MG63 (cell line): ENCODE results near the gene NTM. TPM values are rescaled to one million over a fixed set of nuclear protein-coding genes. Genes with fewer than 3 reads are reported as not detected.

Source experiments
- DNase-seq: peaks from one replicate; pipeline ENCODE4 v3.0.0-alpha.2; 2020
- H3K27me3 ChIP-seq: fragments of 250-450 bp; sonication (Bioruptor Pico); 2 replicates; pipeline ENCODE4 v1.5.1; 2020; ENCODE audit warnings: mild to moderate bottlenecking, moderate library complexity
- H3K36me3 ChIP-seq: fragments of 250-450 bp; sonication (Bioruptor Pico); 2 replicates; pipeline ENCODE4 v1.5.1; 2020; ENCODE audit warnings: mild to moderate bottlenecking, moderate library complexity
- H3K4me3 ChIP-seq: fragments of 250-450 bp; sonication (Bioruptor Pico); 2 replicates; pipeline ENCODE4 v1.5.1; 2020; ENCODE audit warnings: mild to moderate bottlenecking, moderate library complexity
- H3K9me3 ChIP-seq: fragments of 250-450 bp; sonication (Bioruptor Pico); 2 replicates; pipeline ENCODE4 v1.5.1; 2020; ENCODE audit warnings: mild to moderate bottlenecking, moderate library complexity
- total RNA-seq: library from RNA; depleted of rRNA; stranded (reverse); fragments of >200 nt; shearing (Covaris generic); gene quantifications from 2 replicates; pipeline ENCODE4 v1.2.3, GENCODE V29; 2014; ENCODE audit warnings: low replicate concordance

NTM gene
- total RNA-seq, 1 experiment from 2014 or later, result 4.0 TPM

- peak; percentile 25 for DNase-seq
- H3K36me3 ChIP-seq, result no peaks in the 10 kb centered on the region
- H3K4me3 ChIP-seq, result no peak overlapping the region
- H3K9me3 ChIP-seq, result no peaks in the 10 kb centered on the region
- H3K27me3 ChIP-seq, result no peaks in the 10 kb centered on the region
Observed at GRCh38 chr11:131889146-131889577, 518.7 kb downstream of the NTM start.

- no peaks in the 10 kb centered on the region for H3K27me3 ChIP-seq
- H3K36me3 ChIP-seq, result no peaks in the 10 kb centered on the region
- no peak overlapping the region for H3K4me3 ChIP-seq
- no peak for DNase-seq
- H3K9me3 ChIP-seq, result no peaks in the 10 kb centered on the region
Observed at GRCh38 chr11:131889760-131890581, 519.6 kb downstream of the NTM start.

- H3K9me3 ChIP-seq, result 0 out of 2 replicates have a peak, but pooled peaks cover 3% of the 10 kb centered on the region
- H3K4me3 ChIP-seq, result no peak overlapping the region
- H3K36me3 ChIP-seq, result no peaks in the 10 kb centered on the region
- no peaks in the 10 kb centered on the region for H3K27me3 ChIP-seq
- DNase-seq, result no peak
Observed at GRCh38 chr11:131893103-131893890, 522.9 kb downstream of the NTM start.

GRCh38 chr11:131893988-131894387, 523.6 kb downstream of the NTM start:
- DNase-seq, result no peak
- Histone ChIP-seq H3K36me3 (no peaks in the 10 kb centered on the region), H3K4me3 (no peak overlapping the region), H3K27me3 (no peaks in the 10 kb centered on the region), H3K9me3 (0 out of 2 replicates have a peak, but pooled peaks cover 3% of the 10 kb centered on the region)

- Histone ChIP-seq H3K4me3 (no peak overlapping the region), H3K9me3 (0 out of 2 replicates have a peak, but pooled peaks cover 3% of the 10 kb centered on the region), H3K27me3 (no peaks in the 10 kb centered on the region), H3K36me3 (no peaks in the 10 kb centered on the region)
- no peak for DNase-seq
Observed at GRCh38 chr11:131894615-131895544, 524.5 kb downstream of the NTM start.

- Histone ChIP-seq H3K4me3 (no peak overlapping the region), H3K27me3 (no peaks in the 10 kb centered on the region), H3K9me3 (0 out of 2 replicates have a peak, but pooled peaks cover 3% of the 10 kb centered on the region), H3K36me3 (no peaks in the 10 kb centered on the region)
- no peak for DNase-seq
Observed at GRCh38 chr11:131895865-131896264, 525.5 kb downstream of the NTM start.

- Histone ChIP-seq H3K36me3 (no peaks in the 10 kb centered on the region), H3K9me3 (0 out of 2 replicates have a peak, but pooled peaks cover 3% of the 10 kb centered on the region)
- DNase-seq, result no peak
Observed at GRCh38 chr11:131896978-131897615, 526.7 kb downstream of the NTM start.

GRCh38 chr11:131897956-131898355, 527.5 kb downstream of the NTM start:
- no peak overlapping the region for H3K4me3 ChIP-seq
- DNase-seq, result no peak
- H3K36me3 ChIP-seq, result no peaks in the 10 kb centered on the region
- H3K9me3 ChIP-seq, result 0 out of 2 replicates have a peak, but pooled peaks cover 3% of the 10 kb centered on the region
- H3K27me3 ChIP-seq, result no peaks in the 10 kb centered on the region

More at GRCh38 chr11:131896978-131897615, 526.7 kb downstream of the NTM start:
- Histone ChIP-seq H3K4me3 (no peak overlapping the region), H3K27me3 (no peaks in the 10 kb centered on the region)

- Histone ChIP-seq H3K4me3 (no peak overlapping the region), H3K36me3 (no peaks in the 10 kb centered on the region), H3K9me3 (0 out of 2 replicates have a peak, but pooled peaks cover 3% of the 10 kb centered on the region), H3K27me3 (no peaks in the 10 kb centered on the region)
- no peak for DNase-seq
Observed at GRCh38 chr11:131898949-131899348, 528.5 kb downstream of the NTM start.

- H3K9me3 ChIP-seq, result 0 out of 2 replicates have a peak, but pooled peaks cover 3% of the 10 kb centered on the region
- H3K4me3 ChIP-seq, result no peak overlapping the region
- no peaks in the 10 kb centered on the region for H3K36me3 ChIP-seq
- H3K27me3 ChIP-seq, result no peaks in the 10 kb centered on the region
- DNase-seq, result no peak
Observed at GRCh38 chr11:131899950-131900580, 529.6 kb downstream of the NTM start.

- DNase-seq, result no peak
- no peaks in the 10 kb centered on the region for H3K9me3 ChIP-seq
- no peak overlapping the region for H3K4me3 ChIP-seq
- H3K36me3 ChIP-seq, result no peaks in the 10 kb centered on the region
- H3K27me3 ChIP-seq, result no peaks in the 10 kb centered on the region
Observed at GRCh38 chr11:131902421-131902820, 532.0 kb downstream of the NTM start.

- Histone ChIP-seq H3K36me3 (no peaks in the 10 kb centered on the region), H3K4me3 (no peak overlapping the region), H3K27me3 (no peaks in the 10 kb centered on the region), H3K9me3 (no peaks in the 10 kb centered on the region)
- DNase-seq, result no peak
Observed at GRCh38 chr11:131903074-131903473, 532.7 kb downstream of the NTM start.

GRCh38 chr11:131904756-131905155, 534.3 kb downstream of the NTM start:
- H3K36me3 ChIP-seq, result no peaks in the 10 kb centered on the region
- H3K27me3 ChIP-seq, result no peaks in the 10 kb centered on the region
- no peak overlapping the region for H3K4me3 ChIP-seq
- DNase-seq, result no peak
- no peaks in the 10 kb centered on the region for H3K9me3 ChIP-seq

GRCh38 chr11:131906963-131907362, 536.5 kb downstream of the NTM start:
- DNase-seq, result no peak
- H3K27me3 ChIP-seq, result no peaks in the 10 kb centered on the region
- H3K9me3 ChIP-seq, result no peaks in the 10 kb centered on the region
- H3K36me3 ChIP-seq, result no peaks in the 10 kb centered on the region
- no peak overlapping the region for H3K4me3 ChIP-seq

GRCh38 chr11:131907371-131907770, 537.0 kb downstream of the NTM start:
- Histone ChIP-seq H3K4me3 (no peak overlapping the region), H3K27me3 (no peaks in the 10 kb centered on the region), H3K36me3 (no peaks in the 10 kb centered on the region), H3K9me3 (no peaks in the 10 kb centered on the region)
- no peak for DNase-seq
